ENCODE measurements around the gene ERMP1. TPM values are rescaled to one million over a fixed set of nuclear protein-coding genes. Genes with fewer than 3 reads are reported as not detected.

The ERMP1 gene
- total and polyA plus RNA-seq, 7 donors, result 2.4 to 12.3 (median 8.8) TPM

GRCh38 chr9:5850724-5851122 is 17.8 kb upstream of the ERMP1 start:
- TF ChIP-seq CTCF (IDR thresholded peaks at IDR 0.05), result no peak
- Histone ChIP-seq H3K4me1 (peaks cover 10% of the 10 kb centered on the region), H3K9me3 (no peaks in the 10 kb centered on the region), H3K27me3 (ENCODE audit: insufficient read depth in 3 of 3, low read length in 2 of 3) (no peaks in the 10 kb centered on the region), H3K4me3 (no peak overlapping the region), H3K36me3 (ENCODE audit: insufficient read depth in 1 of 2, low read depth in 1 of 2) (no peaks in the 10 kb centered on the region), H3K27ac (no peak overlapping the region)
- no peak for ATAC-seq
- no peak for DNase-seq
- intact Hi-C loops (cut with DNase I), result no loop called here

DNA sequence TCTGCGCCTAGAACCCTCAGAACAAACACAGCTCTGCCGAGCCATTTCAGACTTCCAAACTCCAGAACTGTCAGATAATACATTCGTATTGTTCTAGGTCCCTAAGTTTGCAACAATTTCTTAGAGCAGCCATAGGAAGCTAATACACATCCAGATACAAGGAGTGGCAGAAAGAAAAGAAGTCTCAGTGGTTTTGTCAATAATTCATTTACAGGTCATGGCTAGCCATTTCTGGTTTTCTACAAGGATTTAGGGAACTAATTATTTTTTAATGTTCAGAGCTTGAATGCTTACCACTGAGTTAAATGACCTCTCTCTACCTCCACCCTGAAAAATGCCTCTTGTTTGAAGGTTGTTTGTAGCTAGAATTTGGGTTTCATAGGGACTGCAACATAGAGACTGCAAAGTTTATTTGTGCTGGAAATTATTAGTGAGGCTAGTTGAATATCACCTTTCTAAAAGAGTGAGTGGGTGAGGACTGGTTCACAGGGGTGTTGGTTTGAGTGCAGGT is 15.5 kb upstream of the ERMP1 start:
- H3K27ac ChIP-seq, result no peak overlapping the region
- H3K9me3 ChIP-seq, result no peaks in the 10 kb centered on the region
- intact Hi-C loops (cut with DNase I), result no loop called here
- H3K4me3 ChIP-seq, result no peak overlapping the region
- no peaks in the 10 kb centered on the region for H3K27me3 ChIP-seq (ENCODE audit: insufficient read depth in 3 of 3, low read length in 2 of 3)
- 86 to 92% (median 87%) methylated on average over 3 of the region's 3 CpGs for WGBS, 3 donors
- ATAC-seq, result no peak
- no peak for DNase-seq
- no peaks in the 10 kb centered on the region for H3K36me3 ChIP-seq (ENCODE audit: insufficient read depth in 1 of 2, low read depth in 1 of 2)
- no peak for TF ChIP-seq CTCF (IDR thresholded peaks at IDR 0.05)
- peaks cover 8% of the 10 kb centered on the region for H3K4me1 ChIP-seq

- no peak for DNase-seq
- WGBS, 3 donors, result 82 to 90% (median 86%) methylated on average over 4 of the region's 4 CpGs
- no peak for TF ChIP-seq CTCF (IDR thresholded peaks at IDR 0.05)
- intact Hi-C loops (cut with DNase I), result no loop called here
- Histone ChIP-seq H3K27ac (no peak overlapping the region), H3K9me3 (no peaks in the 10 kb centered on the region), H3K4me3 (no peak overlapping the region), H3K4me1 (no peaks in the 10 kb centered on the region), H3K36me3 (ENCODE audit: insufficient read depth in 1 of 2, low read depth in 1 of 2) (peaks cover 0 to 2% of the 10 kb centered on the region in 2 donors), H3K27me3 (ENCODE audit: insufficient read depth in 3 of 3, low read length in 2 of 3) (no peaks in the 10 kb centered on the region)
- no peak for ATAC-seq
Measured at GRCh38 chr9:5846501-5846921, 13.6 kb upstream of the ERMP1 start.

DNA sequence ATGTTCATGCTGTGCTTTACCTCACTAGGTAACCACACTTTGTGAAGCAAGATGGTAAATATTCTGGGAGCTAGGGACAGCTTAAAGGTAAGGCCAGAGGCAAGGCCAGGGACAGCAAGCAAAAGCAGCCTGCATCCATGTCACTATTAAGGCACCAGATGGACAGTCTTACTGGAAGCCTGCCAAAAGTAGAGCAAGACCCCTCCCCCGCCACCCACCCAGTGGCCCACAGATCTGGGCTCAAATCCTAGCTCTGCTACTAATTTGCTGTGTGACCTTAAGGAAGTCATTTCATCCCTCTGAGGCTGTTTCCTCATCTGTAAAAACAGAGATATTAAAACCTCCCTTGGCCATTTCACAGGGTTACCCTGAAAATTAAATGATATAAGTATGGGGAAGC is 13.2 kb upstream of the ERMP1 start:
- no peaks in the 10 kb centered on the region for H3K27me3 ChIP-seq (ENCODE audit: insufficient read depth in 3 of 3, low read length in 2 of 3)
- 96 to 100% (median 100%) methylated on average over 1 of the region's 1 CpG for WGBS, 3 donors
- ATAC-seq, result no peak
- H3K27ac ChIP-seq, result no peak overlapping the region
- DNase-seq, result no peak
- no peaks in the 10 kb centered on the region for H3K4me1 ChIP-seq
- H3K36me3 ChIP-seq (ENCODE audit: insufficient read depth in 1 of 2, low read depth in 1 of 2), result peaks cover 0 to 6% of the 10 kb centered on the region in 2 donors
- intact Hi-C loops (cut with DNase I), result no loop called here
- no peaks in the 10 kb centered on the region for H3K9me3 ChIP-seq
- no peak overlapping the region for H3K4me3 ChIP-seq
- no peak for TF ChIP-seq CTCF (IDR thresholded peaks at IDR 0.05)

GRCh38 chr9:5845157-5845531 is 12.2 kb upstream of the ERMP1 start:
- DNase-seq (no peak), ATAC-seq (no peak)
- Histone ChIP-seq H3K9me3 (no peaks in the 10 kb centered on the region), H3K4me1 (no peaks in the 10 kb centered on the region), H3K27ac (no peak overlapping the region), H3K36me3 (ENCODE audit: insufficient read depth in 1 of 2, low read depth in 1 of 2) (peaks cover 0 to 9% of the 10 kb centered on the region in 2 donors), H3K4me3 (no peak overlapping the region), H3K27me3 (ENCODE audit: insufficient read depth in 3 of 3, low read length in 2 of 3) (no peaks in the 10 kb centered on the region)
- 94 to 97% (median 94%) methylated on average over 1 of the region's 1 CpG for WGBS, 3 donors
- no peak for TF ChIP-seq CTCF (IDR thresholded peaks at IDR 0.05)
- intact Hi-C loops (cut with DNase I), result no loop called here

All from psoas muscle (tissue), 8 donors.